Hematopoietic multipotent progenitor cell (in vitro differentiated cells): ENCODE results near the gene UBE2L3. TPM values are rescaled to one million over a fixed set of nuclear protein-coding genes. Genes with fewer than 3 reads are reported as not detected.
A peak's percentile ranks its signal among the peaks of the same experiment; 100 is the strongest.
"Not testable (repeated sequence)": the region's sequence is repeated elsewhere in the genome, so short reads cannot be mapped to it uniquely, and the experiment has no call there.

Experiments used
- DNase-seq, 3 donors: peaks; one replicate each; pipeline ENCODE4 v3.0.0-alpha.2; 2011 to 2015; ENCODE audit warnings: low read depth in 2 of 3, low spot score in 2 of 3
- total RNA-seq: library from RNA; depleted of rRNA; stranded (reverse); fragments of >200 nt; gene quantifications from one replicate; pipeline ENCODE4 v1.2.3, GENCODE V29; 2012

Gene UBE2L3
- total RNA-seq, 1 donor = 20.7 TPM

GRCh38 chr22:21641789-21642583 lies 74.5 kb downstream of the UBE2L3 start, which contains the start of gene SDF2L1:
TSS of gene SDF2L1 (plus strand) at chr22:21642302. CDS start at chr22:21642337, 35 bp downstream.
- peak; percentile 90 to 98 (median 97) for DNase-seq

DNA sequence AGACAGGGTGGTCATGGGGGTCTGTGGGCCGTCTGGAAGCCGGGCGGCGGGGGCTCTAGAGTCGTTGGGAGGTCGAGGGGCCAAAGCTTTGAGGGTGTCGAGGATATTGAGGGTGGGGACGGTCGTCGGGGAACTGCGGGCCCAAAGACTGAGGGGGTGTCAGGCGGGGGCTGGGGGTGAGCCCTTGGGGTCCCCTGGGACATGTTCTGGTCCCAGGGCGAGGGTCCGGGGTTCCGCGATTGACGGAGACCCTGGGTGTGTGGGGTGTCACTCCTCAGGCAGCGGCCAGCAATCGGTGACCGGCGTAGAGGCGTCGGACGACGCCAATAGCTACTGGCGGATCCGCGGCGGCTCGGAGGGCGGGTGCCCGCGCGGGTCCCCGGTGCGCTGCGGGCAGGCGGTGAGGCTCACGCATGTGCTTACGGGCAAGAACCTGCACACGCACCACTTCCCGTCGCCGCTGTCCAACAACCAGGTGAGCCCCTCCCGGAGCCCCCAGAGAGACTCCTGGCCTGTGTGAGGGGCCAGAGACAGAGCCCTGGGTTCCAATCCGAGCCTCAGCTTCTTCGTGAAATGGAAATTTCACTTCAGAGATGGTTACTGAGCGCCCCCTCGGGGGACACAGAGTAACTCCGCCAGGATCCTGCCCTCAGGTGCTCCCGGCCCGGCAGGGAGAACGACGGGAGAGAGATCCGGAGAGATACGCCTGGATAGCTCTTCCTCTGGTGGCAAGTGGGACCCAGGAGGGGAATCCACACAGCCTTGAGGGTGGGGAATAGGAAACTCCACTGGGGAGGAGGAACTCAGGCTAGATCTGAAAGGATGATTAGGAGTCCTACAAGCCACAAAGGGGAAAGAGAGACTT lies 75.3 kb downstream of the UBE2L3 start:
- DNase-seq = peak in 2 of 3 donors; percentile 53 to 55

DNA sequence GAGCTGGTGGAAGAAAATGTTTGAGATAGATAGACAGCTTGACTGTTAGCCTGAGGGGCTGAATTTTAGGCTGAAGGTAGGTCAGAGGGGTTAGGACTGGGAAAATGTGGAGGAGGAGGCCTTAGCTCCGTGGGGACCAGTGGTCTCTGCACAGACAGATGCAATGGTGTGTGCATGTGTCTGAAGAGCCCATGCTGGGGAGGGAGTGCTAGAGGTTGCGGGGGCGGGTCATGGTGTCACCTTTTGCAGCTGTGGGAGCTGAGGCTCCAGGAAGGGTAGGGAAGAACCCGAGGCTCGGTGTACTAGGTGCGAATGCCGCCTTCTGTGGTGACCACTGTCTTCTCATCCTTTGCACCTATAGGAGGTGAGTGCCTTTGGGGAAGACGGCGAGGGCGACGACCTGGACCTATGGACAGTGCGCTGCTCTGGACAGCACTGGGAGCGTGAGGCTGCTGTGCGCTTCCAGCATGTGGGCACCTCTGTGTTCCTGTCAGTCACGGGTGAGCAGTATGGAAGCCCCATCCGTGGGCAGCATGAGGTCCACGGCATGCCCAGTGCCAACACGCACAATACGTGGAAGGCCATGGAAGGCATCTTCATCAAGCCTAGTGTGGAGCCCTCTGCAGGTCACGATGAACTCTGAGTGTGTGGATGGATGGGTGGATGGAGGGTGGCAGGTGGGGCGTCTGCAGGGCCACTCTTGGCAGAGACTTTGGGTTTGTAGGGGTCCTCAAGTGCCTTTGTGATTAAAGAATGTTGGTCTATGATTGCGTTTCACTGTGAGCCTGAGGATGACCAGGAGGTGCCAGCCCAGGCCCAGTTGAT lies 76.2 kb downstream of the UBE2L3 start:
- DNase-seq = no peak

DNA sequence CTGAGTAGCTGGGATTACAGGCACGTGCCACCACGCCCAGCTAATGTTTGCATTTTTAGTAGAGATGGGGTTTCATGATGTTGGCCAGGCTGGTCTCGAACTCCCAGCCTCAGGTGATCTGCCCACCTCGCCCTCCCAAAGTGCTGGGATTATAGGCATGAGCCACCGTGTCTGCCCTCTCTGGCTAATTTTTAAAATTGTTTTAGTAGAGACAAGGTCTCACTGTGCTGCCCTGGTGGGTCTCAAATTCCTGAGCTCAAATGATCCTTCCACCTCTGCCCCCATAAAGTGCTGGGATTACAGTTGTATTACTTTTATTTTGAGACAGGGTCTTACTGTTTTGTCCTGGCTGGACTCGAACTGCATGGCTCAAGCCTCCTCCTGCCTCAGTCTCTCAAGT lies 78.0 kb downstream of the UBE2L3 start:
- DNase-seq = not testable (repeated sequence)

GRCh38 chr22:21646608-21647590 lies 79.4 kb downstream of the UBE2L3 start:
- DNase-seq = peak in 2 of 3 donors; percentile 80 to 94

DNA sequence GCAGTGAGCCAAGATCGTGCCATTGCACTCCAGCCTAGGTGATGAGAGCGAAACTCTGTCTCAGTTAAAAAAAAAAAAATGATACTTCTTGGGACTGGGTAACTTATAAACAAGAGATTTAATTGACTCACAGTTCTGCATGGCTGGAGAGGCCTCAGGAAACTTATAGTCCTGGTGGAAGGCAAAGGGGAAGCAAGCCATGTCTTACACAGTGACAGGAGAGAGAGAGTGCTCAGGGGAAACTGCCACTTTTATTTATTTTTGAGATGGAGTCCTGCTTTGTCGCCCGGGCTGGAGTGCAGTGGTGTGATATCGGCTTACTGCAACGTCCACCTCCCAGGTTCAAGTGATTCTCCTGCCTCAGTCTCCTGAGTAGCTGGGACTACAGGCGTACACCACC lies 82.8 kb downstream of the UBE2L3 start:
- DNase-seq = no peak

DNA sequence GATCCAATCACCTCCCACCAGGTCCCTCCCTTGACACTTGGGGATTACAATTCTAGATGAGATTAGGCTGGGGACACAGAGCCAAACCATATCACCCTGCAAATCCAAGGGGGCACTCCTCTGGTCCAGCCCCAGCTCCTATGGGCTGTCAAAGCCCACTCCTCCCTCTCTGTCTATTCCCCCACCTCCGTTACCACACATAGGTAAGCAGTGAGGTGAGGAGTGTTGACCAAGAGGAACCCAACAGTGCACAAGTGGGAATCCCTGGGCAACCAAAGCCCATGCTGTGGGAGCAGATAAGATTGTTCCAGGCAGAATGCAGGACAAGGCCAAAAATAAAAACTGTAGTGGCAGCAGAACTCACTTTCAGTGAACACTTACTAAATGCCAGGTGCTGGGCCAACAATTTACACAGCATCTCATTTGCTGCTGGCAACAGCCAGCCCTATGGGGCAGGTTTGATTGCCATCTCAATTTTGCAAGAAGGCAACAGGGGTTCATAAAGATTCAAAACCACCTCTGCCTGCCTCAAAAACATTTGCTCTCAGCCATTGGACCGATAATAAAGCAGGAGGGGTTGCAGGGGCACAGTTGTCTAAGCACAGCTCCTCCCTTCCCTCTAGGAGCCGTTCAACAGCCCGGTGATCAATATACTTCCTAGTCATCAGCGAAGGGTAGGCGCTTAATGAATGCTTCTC lies 83.5 kb downstream of the UBE2L3 start:
- no peak for DNase-seq

- no peak for DNase-seq
Measured at GRCh38 chr22:21651521-21652009, 84.1 kb downstream of the UBE2L3 start.

- DNase-seq = peak in 2 of 3 donors; percentile 85 to 90
Measured at GRCh38 chr22:21652010-21652546, 84.6 kb downstream of the UBE2L3 start.

- DNase-seq = no peak
Measured at GRCh38 chr22:21652547-21653545, 85.3 kb downstream of the UBE2L3 start.

- DNase-seq = no peak
Measured at GRCh38 chr22:21657020-21657359, 89.5 kb downstream of the UBE2L3 start.

- peak in 2 of 3 donors; percentile 74 to 81 for DNase-seq
Measured at GRCh38 chr22:21657360-21658032, 90.0 kb downstream of the UBE2L3 start.

DNA sequence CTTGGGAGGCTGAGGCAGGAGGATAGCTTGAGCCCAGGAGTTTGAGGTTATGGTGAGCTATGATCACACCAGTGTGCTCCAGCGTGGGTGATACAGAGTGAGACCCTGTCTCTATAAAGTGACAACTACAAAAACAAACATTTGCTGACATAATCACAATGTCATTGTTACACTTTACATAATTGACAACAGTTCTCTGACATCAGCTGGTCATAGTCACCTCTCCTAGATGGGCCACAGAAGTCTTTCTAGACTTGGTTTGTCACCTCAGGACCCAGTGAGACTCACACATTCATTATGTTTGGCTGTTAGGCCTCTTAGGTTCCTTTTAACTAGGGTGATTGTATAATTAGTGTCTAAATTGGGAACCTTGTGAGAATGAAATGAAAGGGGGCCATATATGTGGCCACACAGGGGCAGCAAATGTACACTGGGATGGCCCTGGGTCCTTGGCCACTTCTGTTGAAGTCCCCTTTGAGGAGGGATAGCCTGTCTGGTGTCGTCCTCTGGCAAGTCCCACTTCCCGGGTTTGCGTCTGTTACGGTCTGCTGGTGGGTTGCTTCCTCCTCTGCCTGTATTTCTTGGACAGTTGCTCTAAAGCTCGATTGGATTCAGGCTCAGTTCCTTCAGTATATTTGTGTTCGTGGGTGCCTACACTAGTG lies 92.5 kb downstream of the UBE2L3 start:
- DNase-seq = no peak

GRCh38 chr22:21660904-21661303 lies 93.4 kb downstream of the UBE2L3 start:
- no peak for DNase-seq

DNA sequence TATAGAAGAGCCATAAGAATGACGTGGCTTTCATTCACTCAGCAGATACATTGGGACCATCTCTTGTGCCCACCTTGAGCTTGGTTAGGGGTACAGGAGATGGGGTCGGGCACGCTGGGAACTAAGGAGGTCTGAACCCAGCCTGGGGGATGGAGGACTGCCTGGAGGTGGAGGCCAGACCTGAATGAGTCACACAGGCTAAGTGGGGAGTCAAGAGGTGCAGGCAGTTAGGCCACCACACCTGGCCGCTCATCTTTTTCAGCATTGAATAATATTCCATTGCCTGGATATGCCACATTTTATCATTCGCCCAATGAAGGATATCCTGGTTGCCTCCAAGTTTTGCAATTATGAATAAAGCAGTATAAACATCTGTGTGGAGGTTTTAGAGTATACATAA lies 94.5 kb downstream of the UBE2L3 start:
- DNase-seq = no peak

- no peak for DNase-seq
Measured at GRCh38 chr22:21663738-21664137, 96.2 kb downstream of the UBE2L3 start.
